ENCODE results near the gene ANTXR1. TPM values are rescaled to one million over a fixed set of nuclear protein-coding genes. Genes with fewer than 3 reads are reported as not detected.

The ANTXR1 gene
- total RNA-seq, 4 donors from 2014 or later = 7.1 to 101 (median 15.8) TPM

GRCh38 chr2:69011611-69012157 lies 1.3 kb upstream of the ANTXR1 start:
- TF ChIP-seq EP300 (IDR thresholded peaks at IDR 0.05; ENCODE audit: low read depth) (no peak), POLR2A (IDR thresholded peaks at IDR 0.05) (no peak), CTCF (IDR thresholded peaks at IDR 0.05) (no peak), POLR2AphosphoS5 (IDR thresholded peaks at IDR 0.05) (no peak)
- intact Hi-C loops (cut with DNase I; ENCODE audit: low total_unique reads) (loop anchor here (1.0 to 2.0 kb wide), 2 partner anchors 77 to 297 kb away; no protein-coding TSS in a partner anchor), in situ Hi-C loops (cut with MboI; ENCODE audit: low pct_ligation_motif_present in 1 of 4, low pct_unique_long_range_greater_than_20kb in 1 of 4, low sequenced_read_pairs in 3 of 4) (loop anchor here in 2 of 4 donors (10.0 kb wide), 1 partner anchor 293 kb away; no protein-coding TSS in a partner anchor)
- DNase-seq = no peak
- no peaks in the 10 kb centered on the region for H3K36me3 ChIP-seq
- H3K4me1 ChIP-seq = peaks cover 0 to 36% (median 11%) of the 10 kb centered on the region in 4 donors
- 61 to 89% methylated on average over 1 to 4 of the region's 4 CpGs for WGBS, 2 donors (ENCODE audit: low coverage in 1 of 2)
- H3K27me3 ChIP-seq = peaks cover 40% of the 10 kb centered on the region
- H3K9me3 ChIP-seq = no peaks in the 10 kb centered on the region
- no peak overlapping the region for H3K4me3 ChIP-seq
- peak overlapping the region in 1 of 4 donors; percentile 88 for H3K27ac ChIP-seq

- Histone ChIP-seq H3K27me3 (peaks cover 45% of the 10 kb centered on the region), H3K4me3 (peak overlapping the region; percentile 44 to 80 (median 57)), H3K36me3 (no peaks in the 10 kb centered on the region), H3K4me1 (peaks cover 0 to 43% (median 14%) of the 10 kb centered on the region in 4 donors), H3K27ac (peak overlapping the region; percentile 81 to 88 (median 86)), H3K9me3 (no peaks in the 10 kb centered on the region)
- in situ Hi-C loops (cut with MboI; ENCODE audit: low pct_ligation_motif_present in 1 of 4, low pct_unique_long_range_greater_than_20kb in 1 of 4, low sequenced_read_pairs in 3 of 4) = loop anchor here in 2 of 4 donors (10.0 kb wide), 1 partner anchor 292 kb away; no protein-coding TSS in a partner anchor
- 11 to 14% methylated on average over 11 to 27 of the region's 27 CpGs for WGBS, 2 donors (ENCODE audit: low coverage in 1 of 2)
- intact Hi-C loops (cut with DNase I; ENCODE audit: low total_unique reads) = loop anchor here (1.0 kb wide), 1 partner anchor 296 kb away; no protein-coding TSS in a partner anchor
- TF ChIP-seq POLR2A (IDR thresholded peaks at IDR 0.05) (no peak), EP300 (IDR thresholded peaks at IDR 0.05; ENCODE audit: low read depth) (no peak), CTCF (IDR thresholded peaks at IDR 0.05) (peak; percentile 66 to 83 (median 74)), POLR2AphosphoS5 (IDR thresholded peaks at IDR 0.05) (no peak)
- peak; percentile 53 for DNase-seq
Observed at GRCh38 chr2:69012310-69013141, 453 bp upstream of the ANTXR1 start.

GRCh38 chr2:69013840-69014821 lies 1.2 kb downstream of the ANTXR1 start:
- H3K4me3 ChIP-seq = peak overlapping the region; percentile 44 to 80 (median 57)
- no peaks in the 10 kb centered on the region for H3K9me3 ChIP-seq
- intact Hi-C loops (cut with DNase I; ENCODE audit: low total_unique reads) = no loop called here
- no peaks in the 10 kb centered on the region for H3K36me3 ChIP-seq
- H3K27me3 ChIP-seq = peaks cover 45% of the 10 kb centered on the region
- H3K4me1 ChIP-seq = peaks cover 0 to 45% (median 14%) of the 10 kb centered on the region in 4 donors
- no peak for TF ChIP-seq CTCF (IDR thresholded peaks at IDR 0.05)
- TF ChIP-seq EP300 (IDR thresholded peaks at IDR 0.05; ENCODE audit: low read depth) = no peak
- no peak for TF ChIP-seq POLR2A (IDR thresholded peaks at IDR 0.05)
- TF ChIP-seq POLR2AphosphoS5 (IDR thresholded peaks at IDR 0.05) = no peak
- in situ Hi-C loops (cut with MboI; ENCODE audit: low pct_ligation_motif_present in 1 of 4, low pct_unique_long_range_greater_than_20kb in 1 of 4, low sequenced_read_pairs in 3 of 4) = loop anchor here in 2 of 4 donors (10.0 kb wide), 1 partner anchor 291 kb away; no protein-coding TSS in a partner anchor
- no peak for DNase-seq
- WGBS, 2 donors (ENCODE audit: low coverage in 1 of 2) = 4 to 21% methylated on average over 2 to 20 of the region's 20 CpGs
- H3K27ac ChIP-seq = peak overlapping the region; percentile 81 to 88 (median 86)
